OCI-LY3 (cell line): ENCODE measurements around the gene GABRR3.

ENCODE experiments used
- CTCF ChIP-seq: fragments of 200-600, 300-600 bp; sonication (generic); IDR thresholded peaks from 2 replicates; pipeline ENCODE4 v1.5.1; 2014; ENCODE audit warnings: antibody characterized with exemption, low read length, low read depth
- EZH2phosphoT487 ChIP-seq: fragments of 200-600 bp; shearing (Covaris generic); IDR thresholded peaks from 2 replicates; pipeline ENCODE4 v1.6.1; 2018; ENCODE audit warnings: antibody characterized with exemption, mixed run types, low read depth

- TF ChIP-seq CTCF: no peak
- TF ChIP-seq EZH2phosphoT487: no peak
Measured at GRCh38 chr3:97992547-97993173, 42.5 kb downstream of the GABRR3 start.
